DMS 273 treated with DMSO at 0.1 percent for 48 hours (cell line): ENCODE measurements around the gene WASF2.

ENCODE experiments used
- DNase-seq: peaks from one replicate; lab custom pipeline; 2025; lab: John Stamatoyannopoulos, UW

The WASF2 gene

GRCh38 chr1:27357281-27358037 is 132.5 kb downstream of the WASF2 start:
- DNase-seq: peak; percentile 38

DNA sequence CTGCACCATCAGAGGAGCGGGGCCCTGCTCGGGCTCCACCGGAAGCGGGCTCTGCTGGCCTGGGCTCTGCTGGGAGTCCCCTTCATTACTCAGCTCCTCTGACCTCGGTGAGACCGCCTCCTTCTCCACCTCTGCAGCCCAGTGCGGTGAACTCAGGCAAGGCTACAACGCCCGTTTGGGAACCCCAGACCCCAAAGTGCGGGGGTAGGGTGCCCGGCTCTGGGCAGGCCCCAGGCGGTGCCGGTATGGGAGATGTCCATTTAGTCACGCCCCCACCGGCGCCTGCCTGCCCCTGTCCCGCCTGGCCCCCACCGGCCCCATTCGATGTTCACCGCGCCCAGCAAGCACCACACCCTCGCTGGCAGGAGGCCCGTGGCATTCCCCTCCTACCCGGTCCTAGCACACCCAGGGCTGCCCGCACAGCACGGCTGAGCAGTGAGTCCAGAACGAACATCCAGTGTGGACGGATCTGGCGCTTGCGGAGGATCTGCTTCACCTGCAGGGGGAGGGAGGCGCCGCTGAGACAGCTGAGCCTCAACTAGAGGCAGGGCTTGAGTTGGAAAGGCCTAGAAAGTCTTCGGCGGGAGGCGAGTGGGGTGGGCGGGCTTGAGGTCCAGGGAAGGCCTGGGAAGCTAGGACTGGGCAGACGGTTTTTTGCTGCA is 133.2 kb downstream of the WASF2 start:
- DNase-seq: no peak

DNA sequence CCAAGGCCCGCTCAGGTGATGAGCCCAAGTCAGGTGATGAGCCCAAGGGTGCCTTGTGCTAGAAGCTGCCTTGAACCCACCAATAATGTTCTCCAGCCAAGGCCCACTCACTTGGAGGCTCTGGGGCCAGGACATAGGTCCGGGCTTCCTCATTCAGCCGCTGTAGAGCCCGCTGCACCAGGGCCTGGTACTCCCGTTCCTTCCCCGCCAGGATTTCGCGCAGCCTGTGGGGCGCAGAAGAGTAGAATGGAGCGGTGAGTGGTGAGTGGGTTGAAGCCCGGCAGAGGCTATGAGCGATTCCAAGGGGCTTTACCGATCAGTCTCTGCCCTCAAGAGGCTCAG is 133.7 kb downstream of the WASF2 start:
- no peak for DNase-seq

DNA sequence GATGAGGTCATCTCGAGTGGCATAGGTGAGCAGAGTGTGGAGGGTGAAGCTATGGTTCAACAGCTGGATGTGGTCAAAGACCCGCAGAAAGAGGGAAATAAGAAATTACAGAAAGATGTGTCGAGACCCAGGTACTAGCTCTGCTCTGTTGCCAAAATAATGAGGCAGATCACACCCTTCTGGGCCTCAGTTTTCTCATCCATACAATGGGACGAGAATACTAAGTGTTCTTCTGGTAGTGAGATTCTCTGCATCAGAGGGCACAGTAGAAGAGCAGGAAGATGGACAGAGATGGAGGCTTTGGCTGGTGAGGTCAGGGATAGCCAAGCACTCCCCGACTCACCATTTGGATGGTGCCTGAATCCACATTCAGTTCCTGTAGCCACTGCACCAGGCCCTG is 134.3 kb downstream of the WASF2 start:
- DNase-seq: no peak
